Measurements from ENCODE around the gene RREB1.

RREB1 gene

GRCh38 chr6:7249391-7249790 lies 141.6 kb downstream of the RREB1 start:
- no peak for DNase-seq
- in situ Hi-C loops (cut with HindIII; ENCODE audit: low pct_ligation_motif_present, low sequenced_read_pairs), result loop anchor here (25.0 kb wide), 1 partner anchor 537 kb away; no protein-coding TSS in a partner anchor
- peaks cover 41% of the 10 kb centered on the region for H3K36me3 ChIP-seq (replicated peaks)
- TF ChIP-seq CTCF (IDR thresholded peaks at IDR 0.05; ENCODE audit: low read depth, low read length, missing control alignments), result no peak
- no peak overlapping the region for H3K27ac ChIP-seq
- no peak overlapping the region for H3K4me3 ChIP-seq (ENCODE audit: low read depth, low read length)
- H3K27me3 ChIP-seq (replicated peaks), result no peaks in the 10 kb centered on the region

GRCh38 chr6:7249946-7250643 lies 142.3 kb downstream of the RREB1 start:
- Histone ChIP-seq H3K27me3 (replicated peaks) (no peaks in the 10 kb centered on the region), H3K4me3 (ENCODE audit: low read depth, low read length) (no peak overlapping the region), H3K36me3 (replicated peaks) (peaks cover 41% of the 10 kb centered on the region), H3K27ac (no peak overlapping the region)
- no peak for DNase-seq
- no peak for TF ChIP-seq CTCF (IDR thresholded peaks at IDR 0.05; ENCODE audit: low read depth, low read length, missing control alignments)
- in situ Hi-C loops (cut with HindIII; ENCODE audit: low pct_ligation_motif_present, low sequenced_read_pairs), result loop anchor here (25.0 kb wide), 1 partner anchor 538 kb away; no protein-coding TSS in a partner anchor

- TF ChIP-seq CTCF (IDR thresholded peaks at IDR 0.05; ENCODE audit: low read depth, low read length, missing control alignments), result no peak
- no peak overlapping the region for H3K4me3 ChIP-seq (ENCODE audit: low read depth, low read length)
- no peak for DNase-seq
- no peaks in the 10 kb centered on the region for H3K27me3 ChIP-seq (replicated peaks)
- peaks cover 41% of the 10 kb centered on the region for H3K36me3 ChIP-seq (replicated peaks)
- H3K27ac ChIP-seq, result no peak overlapping the region
- in situ Hi-C loops (cut with HindIII; ENCODE audit: low pct_ligation_motif_present, low sequenced_read_pairs), result no loop called here
These were observed 143.1 kb downstream of the RREB1 start for GRCh38 chr6:7250812-7251211.

- DNase-seq, result no peak
- in situ Hi-C loops (cut with HindIII; ENCODE audit: low pct_ligation_motif_present, low sequenced_read_pairs), result no loop called here
- Histone ChIP-seq H3K4me3 (ENCODE audit: low read depth, low read length) (no peak overlapping the region), H3K36me3 (replicated peaks) (peaks cover 37% of the 10 kb centered on the region), H3K27ac (no peak overlapping the region), H3K27me3 (replicated peaks) (no peaks in the 10 kb centered on the region)
- no peak for TF ChIP-seq CTCF (IDR thresholded peaks at IDR 0.05; ENCODE audit: low read depth, low read length, missing control alignments)
These were observed 144.0 kb downstream of the RREB1 start for GRCh38 chr6:7251646-7252260.

DNA sequence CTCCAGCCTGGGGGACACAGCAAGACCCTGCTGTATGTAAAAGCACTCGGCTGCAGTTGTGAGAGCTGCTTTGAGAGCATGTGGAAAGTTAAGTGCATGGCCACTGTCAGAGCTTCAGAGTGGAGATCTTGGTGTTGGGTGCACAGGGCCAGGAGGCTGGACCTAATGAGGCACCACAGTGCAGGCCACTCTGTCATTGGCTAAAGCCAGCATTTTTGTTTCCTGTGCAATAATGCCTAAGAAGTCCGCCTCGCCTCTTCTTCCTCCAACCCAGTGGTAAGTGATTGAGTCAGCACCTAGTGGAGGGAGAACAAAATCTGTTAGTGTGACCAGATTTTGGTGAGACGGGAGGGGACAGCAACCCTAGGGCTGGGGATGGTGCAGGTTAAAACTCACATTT lies 144.6 kb downstream of the RREB1 start:
- in situ Hi-C loops (cut with HindIII; ENCODE audit: low pct_ligation_motif_present, low sequenced_read_pairs), result no loop called here
- Histone ChIP-seq H3K27ac (no peak overlapping the region), H3K27me3 (replicated peaks) (no peaks in the 10 kb centered on the region), H3K36me3 (replicated peaks) (peaks cover 31% of the 10 kb centered on the region), H3K4me3 (ENCODE audit: low read depth, low read length) (no peak overlapping the region)
- no peak for DNase-seq
- no peak for TF ChIP-seq CTCF (IDR thresholded peaks at IDR 0.05; ENCODE audit: low read depth, low read length, missing control alignments)
